Measurements from ENCODE around the gene CPVL. TPM values are rescaled to one million over a fixed set of nuclear protein-coding genes. Genes with fewer than 3 reads are reported as not detected.

CPVL gene
- total RNA-seq, 1 donor from 2014 or later, result 86.3 TPM

GRCh38 chr7:28990200-28990960 lies 156.0 kb downstream of the CPVL start:
- Histone ChIP-seq H3K27ac (replicated peaks) (peak overlapping the region; percentile 76), H3K27me3 (ENCODE audit: low read depth) (no peaks in the 10 kb centered on the region), H3K36me3 (no peaks in the 10 kb centered on the region), H3K4me3 (no peak overlapping the region), H3K9me3 (replicated peaks) (no peaks in the 10 kb centered on the region), H3K4me1 (peaks cover 53% of the 10 kb centered on the region)
- intact Hi-C loops (cut with micrococcal nuclease), result no loop called here
- peak; percentile 72 for DNase-seq
- TF ChIP-seq CTCF (IDR thresholded peaks at IDR 0.05; ENCODE audit: borderline replicate concordance), result no peak

GRCh38 chr7:28989211-28989980 lies 156.9 kb downstream of the CPVL start:
- H3K27me3 ChIP-seq (ENCODE audit: low read depth), result no peaks in the 10 kb centered on the region
- TF ChIP-seq CTCF (IDR thresholded peaks at IDR 0.05; ENCODE audit: borderline replicate concordance), result no peak
- H3K4me3 ChIP-seq, result no peak overlapping the region
- peaks cover 63% of the 10 kb centered on the region for H3K4me1 ChIP-seq
- DNase-seq, result no peak
- intact Hi-C loops (cut with micrococcal nuclease), result no loop called here
- no peaks in the 10 kb centered on the region for H3K36me3 ChIP-seq
- peak overlapping the region; percentile 76 for H3K27ac ChIP-seq (replicated peaks)
- no peaks in the 10 kb centered on the region for H3K9me3 ChIP-seq (replicated peaks)

GRCh38 chr7:28988810-28989209 lies 157.5 kb downstream of the CPVL start:
- DNase-seq, result no peak
- Histone ChIP-seq H3K9me3 (replicated peaks) (no peaks in the 10 kb centered on the region), H3K4me1 (peaks cover 69% of the 10 kb centered on the region), H3K36me3 (no peaks in the 10 kb centered on the region), H3K27me3 (ENCODE audit: low read depth) (no peaks in the 10 kb centered on the region), H3K27ac (replicated peaks) (peak overlapping the region; percentile 76), H3K4me3 (no peak overlapping the region)
- no peak for TF ChIP-seq CTCF (IDR thresholded peaks at IDR 0.05; ENCODE audit: borderline replicate concordance)
- intact Hi-C loops (cut with micrococcal nuclease), result no loop called here

GRCh38 chr7:28988091-28988490 lies 158.2 kb downstream of the CPVL start:
- no peak for DNase-seq
- peaks cover 69% of the 10 kb centered on the region for H3K4me1 ChIP-seq
- peak overlapping the region; percentile 76 for H3K27ac ChIP-seq (replicated peaks)
- intact Hi-C loops (cut with micrococcal nuclease), result no loop called here
- no peaks in the 10 kb centered on the region for H3K9me3 ChIP-seq (replicated peaks)
- TF ChIP-seq CTCF (IDR thresholded peaks at IDR 0.05; ENCODE audit: borderline replicate concordance), result no peak
- H3K36me3 ChIP-seq, result no peaks in the 10 kb centered on the region
- H3K27me3 ChIP-seq (ENCODE audit: low read depth), result no peaks in the 10 kb centered on the region
- no peak overlapping the region for H3K4me3 ChIP-seq

GRCh38 chr7:28986765-28987110 lies 159.6 kb downstream of the CPVL start:
- TF ChIP-seq CTCF (IDR thresholded peaks at IDR 0.05; ENCODE audit: borderline replicate concordance), result no peak
- H3K36me3 ChIP-seq, result no peaks in the 10 kb centered on the region
- intact Hi-C loops (cut with micrococcal nuclease), result no loop called here
- peaks cover 69% of the 10 kb centered on the region for H3K4me1 ChIP-seq
- H3K4me3 ChIP-seq, result no peak overlapping the region
- no peak for DNase-seq
- H3K27me3 ChIP-seq (ENCODE audit: low read depth), result no peaks in the 10 kb centered on the region
- H3K27ac ChIP-seq (replicated peaks), result peak overlapping the region; percentile 76
- H3K9me3 ChIP-seq (replicated peaks), result no peaks in the 10 kb centered on the region
